Stimulated activated CD4-positive, alpha-beta T cell treated with anti-CD3 and anti-CD28 coated beads, TNF-alpha, amount 100 ng/mL, for 48 hours (primary cell): ENCODE results near the gene IFNL3.
"Not testable (repeated sequence)": the region's sequence is repeated elsewhere in the genome, so short reads cannot be mapped to it uniquely, and the experiment has no call there.

Source experiments
- DNase-seq, 3 donors: peaks; one replicate each; pipeline ENCODE4 v3.0.0-alpha.2; 2020; ENCODE audit warnings: low read depth in 3 of 3

IFNL3 gene

GRCh38 chr19:39218230-39219007, 26.4 kb downstream of the IFNL3 start:
- DNase-seq, result no peak

- DNase-seq, result no peak
These were observed 27.7 kb downstream of the IFNL3 start for GRCh38 chr19:39217094-39217493.

- not testable (repeated sequence) for DNase-seq
These were observed 29.5 kb downstream of the IFNL3 start for GRCh38 chr19:39215323-39215722.

GRCh38 chr19:39212375-39212742, 32.4 kb downstream of the IFNL3 start:
- DNase-seq, result peak; percentile 37 to 63 (median 38)

GRCh38 chr19:39211731-39212374, 33.0 kb downstream of the IFNL3 start:
- no peak for DNase-seq

GRCh38 chr19:39209196-39209595, 35.6 kb downstream of the IFNL3 start:
- no peak for DNase-seq

- no peak for DNase-seq
These were observed 36.5 kb downstream of the IFNL3 start for GRCh38 chr19:39208175-39208795.

- DNase-seq, result no peak
These were observed 37.4 kb downstream of the IFNL3 start for GRCh38 chr19:39207293-39207836.

GRCh38 chr19:39206122-39206521, 38.7 kb downstream of the IFNL3 start:
- no peak for DNase-seq

- no peak for DNase-seq
These were observed 39.4 kb downstream of the IFNL3 start for GRCh38 chr19:39205449-39205764.

- no peak for DNase-seq
These were observed 41.1 kb downstream of the IFNL3 start, which contains the start of gene SYCN for GRCh38 chr19:39203372-39204341. TSS of gene SYCN (minus strand) at chr19:39204263. CDS start at chr19:39204254, 9 bp downstream.

GRCh38 chr19:39202998-39203355, 41.8 kb downstream of the IFNL3 start:
- no peak for DNase-seq

- DNase-seq, result no peak
These were observed 44.0 kb downstream of the IFNL3 start for GRCh38 chr19:39200803-39201115.

- no peak for DNase-seq
These were observed 44.6 kb downstream of the IFNL3 start for GRCh38 chr19:39200066-39200802.

- DNase-seq, result no peak
These were observed 45.8 kb downstream of the IFNL3 start for GRCh38 chr19:39199025-39199424.

GRCh38 chr19:39197808-39198207, 47.0 kb downstream of the IFNL3 start:
- no peak for DNase-seq

GRCh38 chr19:39196860-39197562, 47.8 kb downstream of the IFNL3 start, which contains the start of gene NCCRP1:
TSS of gene NCCRP1 (plus strand) at chr19:39196964. CDS start at chr19:39196983, 19 bp downstream.
- DNase-seq, result no peak

GRCh38 chr19:39196320-39196719, 48.5 kb downstream of the IFNL3 start:
- no peak for DNase-seq

- no peak for DNase-seq
These were observed 49.1 kb downstream of the IFNL3 start for GRCh38 chr19:39195755-39196154.

GRCh38 chr19:39194832-39195542, 49.8 kb downstream of the IFNL3 start:
- no peak for DNase-seq
